CD14-positive monocyte (primary cell): ENCODE measurements around the gene CCNY. TPM values are rescaled to one million over a fixed set of nuclear protein-coding genes. Genes with fewer than 3 reads are reported as not detected.

Experiments used
- DNase-seq, 3 donors: peaks; one replicate each; pipeline ENCODE4 v3.0.0-alpha.2; 2011 to 2022
- H2AFZ ChIP-seq: 2 replicates; pipeline ENCODE4 v1.6.0; 2012; ENCODE audit warnings: mild to moderate bottlenecking, low read depth, low read length, inconsistent platforms; ENCODE audit not compliant: insufficient read depth, poor library complexity, severe bottlenecking
- H3K27ac ChIP-seq, 2 donors: 1 replicate in 1 of 2; 2 replicates in 1 of 2; pipeline ENCODE4 v1.5.1; 2012 to 2013; ENCODE audit warnings: low read length in 2 of 2, control low read depth in 1 of 2, inconsistent platforms in 1 of 2, low read depth in 1 of 2, mild to moderate bottlenecking in 1 of 2
- H3K27me3 ChIP-seq, 2 donors: one replicate each; pipeline versions ENCODE4 v1.6.0 to v1.6.1; 2011 to 2013; ENCODE audit warnings: low read length in 2 of 2; ENCODE audit not compliant: control insufficient read depth in 2 of 2, insufficient read depth in 2 of 2
- H3K36me3 ChIP-seq, 2 donors: replicated peaks in 1 of 2; 1 replicate in 1 of 2; 2 replicates in 1 of 2; pipeline versions ENCODE4 v1.5.1 to v1.6.1; 2012 to 2013; ENCODE audit warnings: low read length in 2 of 2, control low read depth in 1 of 2, inconsistent platforms in 1 of 2, mild to moderate bottlenecking in 1 of 2; ENCODE audit not compliant: insufficient read depth in 2 of 2, control insufficient read depth in 1 of 2
- H3K4me1 ChIP-seq, 2 donors: 1 replicate in 1 of 2; 2 replicates in 1 of 2; pipeline versions ENCODE4 v1.5.1 to v1.6.1; 2012 to 2013; ENCODE audit warnings: low read length in 2 of 2, control low read depth in 1 of 2, inconsistent platforms in 1 of 2, mild to moderate bottlenecking in 1 of 2, moderate library complexity in 1 of 2; ENCODE audit not compliant: insufficient read depth in 2 of 2, control insufficient read depth in 1 of 2
- H3K4me2 ChIP-seq: replicated peaks from 2 replicates; pipeline ENCODE3; 2012; ENCODE audit warnings: low read length, moderate library complexity, mild to moderate bottlenecking; ENCODE audit not compliant: poor library complexity, severe bottlenecking; ENCODE audit errors: extremely low read depth
- H3K4me3 ChIP-seq, 3 experiments: fragments of 200-600 bp in 1 of 3; sonication (generic) in 1 of 3; replicated peaks in 1 of 3; 1 replicate in 2 of 3; 2 replicates in 1 of 3; pipeline ENCODE4 v1.5.1; 2011 to 2013; ENCODE audit warnings: low read length in 3 of 3, mild to moderate bottlenecking in 3 of 3, control low read depth in 2 of 3, low read depth in 2 of 3, inconsistent platforms in 1 of 3, moderate library complexity in 1 of 3
- H3K79me2 ChIP-seq: 2 replicates; pipeline ENCODE4 v1.6.0; 2012; ENCODE audit warnings: mild to moderate bottlenecking, control low read depth, inconsistent platforms, low read length, moderate library complexity; ENCODE audit not compliant: insufficient read depth
- H3K9ac ChIP-seq: 2 replicates; pipeline ENCODE4 v1.6.0; 2017; ENCODE audit warnings: low read length, mild to moderate bottlenecking; ENCODE audit not compliant: insufficient read depth, poor library complexity, severe bottlenecking
- H3K9me3 ChIP-seq, 2 donors: replicated peaks in 1 of 2; 1 replicate in 1 of 2; 2 replicates in 1 of 2; pipeline versions ENCODE4 v1.5.1 to v1.6.1; 2012 to 2013; ENCODE audit warnings: low read length in 2 of 2, control low read depth in 1 of 2; ENCODE audit not compliant: control insufficient read depth in 1 of 2, insufficient read depth in 1 of 2
- H4K20me1 ChIP-seq: 2 replicates; pipeline ENCODE4 v1.6.0; 2012; ENCODE audit warnings: mild to moderate bottlenecking, low read length, control low read depth, moderate library complexity; ENCODE audit not compliant: insufficient read depth
- H3K27ac Mint-ChIP-seq, 7 donors: one replicate each; pipeline ENCODE4 v1.8.0; 2020; ENCODE audit warnings: mild to moderate bottlenecking in 7 of 7, mixed read lengths in 7 of 7, moderate library complexity in 6 of 7, inconsistent platforms in 2 of 7
- H3K27me3 Mint-ChIP-seq, 3 donors: one replicate each; pipeline ENCODE4 v1.8.0; 2021 to 2022; ENCODE audit warnings: low read depth in 3 of 3, mild to moderate bottlenecking in 3 of 3, mixed read lengths in 3 of 3, moderate library complexity in 3 of 3, inconsistent platforms in 1 of 3
- H3K36me3 Mint-ChIP-seq, 2 donors: one replicate each; pipeline ENCODE4 v1.8.0; 2020; ENCODE audit warnings: mixed read lengths in 2 of 2, inconsistent platforms in 1 of 2, mild to moderate bottlenecking in 1 of 2
- H3K4me1 Mint-ChIP-seq: one replicate; pipeline ENCODE4 v1.8.0; 2020; ENCODE audit warnings: mild to moderate bottlenecking, mixed read lengths
- H3K4me3 Mint-ChIP-seq, 2 donors: one replicate each; pipeline ENCODE4 v1.8.0; 2020; ENCODE audit warnings: mild to moderate bottlenecking in 2 of 2, mixed read lengths in 2 of 2, moderate library complexity in 1 of 2
- H3K9me3 Mint-ChIP-seq, 7 donors: one replicate each; pipeline ENCODE4 v1.8.0; 2020 to 2022; ENCODE audit warnings: mixed read lengths in 7 of 7, mild to moderate bottlenecking in 6 of 7, moderate library complexity in 6 of 7, inconsistent platforms in 2 of 7
- WGBS: methylation state at CpG from one replicate; pipeline ENCODE4 v1.1.5; 2013; ENCODE audit warnings: missing lambda C conversion rate; ENCODE audit not compliant: insufficient coverage; 5-methylcytosine and 5-hydroxymethylcytosine counted together
- intact Hi-C, 2 donors: fragments of 100-400 bp; cut with micrococcal nuclease; formaldehyde crosslinking; loops; one replicate each; pipeline versions ENCODE4 v1.15.0 to v1.15.1; 2023
- polyA plus RNA-seq, 3 donors: library from polyadenylated mRNA; depleted of rRNA in 1 of 3; unstranded in 2 of 3; stranded (reverse) in 1 of 3; fragments of 300-500 nt in 2 of 3; fragments of >200 nt in 1 of 3; fragmentation: Illumina TruSeq in 2 of 3; gene quantifications; 1 replicate in 2 of 3; 2 replicates in 1 of 3; pipeline ENCODE4 v1.2.3, GENCODE V29; 2012 to 2021
- TF ChIP-seq, protein P1 (sequence below): fragments of 200-600 bp; IDR thresholded peaks from one replicate; pipeline ENCODE4 v1.8.0; 2022; ENCODE audit warnings: antibody characterized with exemption, mild to moderate bottlenecking

CCNY gene
- polyA plus RNA-seq, 3 donors, result 39.9 to 116 (median 64.8) TPM

DNA sequence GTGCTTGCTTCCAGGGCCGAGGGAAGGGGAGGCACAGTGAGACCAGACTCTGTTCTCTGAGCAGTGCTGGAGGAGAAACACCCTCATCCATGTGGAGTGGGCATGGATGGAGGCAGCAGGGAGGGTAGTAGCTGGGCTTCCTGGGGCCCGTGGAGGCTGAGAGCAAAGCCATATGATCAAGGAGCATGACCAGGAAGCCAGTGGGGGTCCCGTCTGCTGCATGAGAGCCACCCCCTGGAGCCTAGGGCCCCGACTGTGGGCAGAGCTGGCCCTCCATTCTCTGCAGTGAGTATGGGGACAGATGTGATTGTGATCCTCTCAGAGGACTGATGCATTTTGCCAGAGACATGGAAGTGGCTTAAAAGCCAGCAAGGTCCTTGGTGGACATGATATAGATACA is 61.6 kb downstream of the CCNY start:
- no peak overlapping the region for H3K4me3 ChIP-seq
- WGBS, result 100% methylated on average over 3 of the region's 4 CpGs
- peaks cover 98% of the 10 kb centered on the region for H3K79me2 ChIP-seq
- peaks cover 45% of the 10 kb centered on the region for H3K4me1 Mint-ChIP-seq
- no peaks in the 10 kb centered on the region for H3K27me3 ChIP-seq
- peaks cover 0 to 1% of the 10 kb centered on the region in 2 donors for H3K9me3 ChIP-seq
- no peaks in the 10 kb centered on the region for H3K27me3 Mint-ChIP-seq
- peaks cover 0 to 5% of the 10 kb centered on the region in 2 donors for H3K36me3 ChIP-seq
- H3K4me3 Mint-ChIP-seq, result no peak overlapping the region
- no peak overlapping the region for H3K9ac ChIP-seq
- intact Hi-C loops, result no loop called here
- TF ChIP-seq, protein P1, sequence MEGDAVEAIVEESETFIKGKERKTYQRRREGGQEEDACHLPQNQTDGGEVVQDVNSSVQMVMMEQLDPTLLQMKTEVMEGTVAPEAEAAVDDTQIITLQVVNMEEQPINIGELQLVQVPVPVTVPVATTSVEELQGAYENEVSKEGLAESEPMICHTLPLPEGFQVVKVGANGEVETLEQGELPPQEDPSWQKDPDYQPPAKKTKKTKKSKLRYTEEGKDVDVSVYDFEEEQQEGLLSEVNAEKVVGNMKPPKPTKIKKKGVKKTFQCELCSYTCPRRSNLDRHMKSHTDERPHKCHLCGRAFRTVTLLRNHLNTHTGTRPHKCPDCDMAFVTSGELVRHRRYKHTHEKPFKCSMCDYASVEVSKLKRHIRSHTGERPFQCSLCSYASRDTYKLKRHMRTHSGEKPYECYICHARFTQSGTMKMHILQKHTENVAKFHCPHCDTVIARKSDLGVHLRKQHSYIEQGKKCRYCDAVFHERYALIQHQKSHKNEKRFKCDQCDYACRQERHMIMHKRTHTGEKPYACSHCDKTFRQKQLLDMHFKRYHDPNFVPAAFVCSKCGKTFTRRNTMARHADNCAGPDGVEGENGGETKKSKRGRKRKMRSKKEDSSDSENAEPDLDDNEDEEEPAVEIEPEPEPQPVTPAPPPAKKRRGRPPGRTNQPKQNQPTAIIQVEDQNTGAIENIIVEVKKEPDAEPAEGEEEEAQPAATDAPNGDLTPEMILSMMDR, result no peak
- peak overlapping the region in 1 of 2 donors; percentile 50 for H3K27ac ChIP-seq
- peak overlapping the region in 2 of 7 donors; percentile 10 to 50 for H3K27ac Mint-ChIP-seq
- peaks cover 2% of the 10 kb centered on the region in 2 donors for H3K36me3 Mint-ChIP-seq
- no peaks in the 10 kb centered on the region for H3K4me1 ChIP-seq
- H3K9me3 Mint-ChIP-seq, result peaks cover 0 to 3% (median 0%) of the 10 kb centered on the region in 7 donors
- DNase-seq, result no peak
- H3K4me2 ChIP-seq, result no peak overlapping the region
- H2AFZ ChIP-seq, result no peak overlapping the region
- H4K20me1 ChIP-seq, result peaks cover 84% of the 10 kb centered on the region

DNA sequence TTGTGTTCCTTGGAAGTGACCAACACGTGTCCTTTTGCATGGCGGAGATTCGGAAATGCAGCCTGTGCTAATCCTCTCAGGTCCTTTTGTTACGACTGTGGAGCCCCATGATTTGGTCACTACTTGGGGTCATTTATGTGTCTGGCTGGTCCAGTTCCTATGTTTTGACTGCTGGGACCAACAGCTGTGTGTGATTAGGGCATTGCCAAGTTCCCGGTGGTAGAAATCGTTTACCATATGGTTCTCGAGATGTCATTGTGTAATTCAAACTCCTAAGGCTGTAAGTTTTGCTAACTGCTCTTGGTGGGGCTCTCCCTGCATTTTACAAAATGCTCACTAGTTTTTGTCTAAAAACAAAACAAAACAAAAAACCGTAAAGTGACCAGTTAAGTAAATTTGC is 62.0 kb downstream of the CCNY start:
- no peak overlapping the region for H2AFZ ChIP-seq
- peaks cover 0 to 5% of the 10 kb centered on the region in 2 donors for H3K36me3 ChIP-seq
- H3K27me3 ChIP-seq, result no peaks in the 10 kb centered on the region
- H3K4me2 ChIP-seq, result no peak overlapping the region
- intact Hi-C loops, result no loop called here
- Mint-ChIP-seq H3K27ac (peak overlapping the region in 1 of 7 donors; percentile 10), H3K27me3 (no peaks in the 10 kb centered on the region), H3K36me3 (peaks cover 2% of the 10 kb centered on the region in 2 donors), H3K4me1 (peaks cover 42% of the 10 kb centered on the region), H3K4me3 (no peak overlapping the region), H3K9me3 (peaks cover 0 to 3% (median 0%) of the 10 kb centered on the region in 7 donors)
- WGBS, result 78% methylated on average over 7 of the region's 8 CpGs
- H3K9me3 ChIP-seq, result peaks cover 0 to 6% of the 10 kb centered on the region in 2 donors
- H3K4me1 ChIP-seq, result no peaks in the 10 kb centered on the region
- no peak overlapping the region for H3K9ac ChIP-seq
- H4K20me1 ChIP-seq, result peaks cover 80% of the 10 kb centered on the region
- TF ChIP-seq, protein P1, result no peak
- no peak overlapping the region for H3K4me3 ChIP-seq
- peak overlapping the region in 1 of 2 donors; percentile 50 for H3K27ac ChIP-seq
- peaks cover 98% of the 10 kb centered on the region for H3K79me2 ChIP-seq
- no peak for DNase-seq
